ENCODE results near the gene MIB2.
"Not testable (repeated sequence)": the region's sequence is repeated elsewhere in the genome, so short reads cannot be mapped to it uniquely, and the experiment has no call there.

MIB2 gene

DNA sequence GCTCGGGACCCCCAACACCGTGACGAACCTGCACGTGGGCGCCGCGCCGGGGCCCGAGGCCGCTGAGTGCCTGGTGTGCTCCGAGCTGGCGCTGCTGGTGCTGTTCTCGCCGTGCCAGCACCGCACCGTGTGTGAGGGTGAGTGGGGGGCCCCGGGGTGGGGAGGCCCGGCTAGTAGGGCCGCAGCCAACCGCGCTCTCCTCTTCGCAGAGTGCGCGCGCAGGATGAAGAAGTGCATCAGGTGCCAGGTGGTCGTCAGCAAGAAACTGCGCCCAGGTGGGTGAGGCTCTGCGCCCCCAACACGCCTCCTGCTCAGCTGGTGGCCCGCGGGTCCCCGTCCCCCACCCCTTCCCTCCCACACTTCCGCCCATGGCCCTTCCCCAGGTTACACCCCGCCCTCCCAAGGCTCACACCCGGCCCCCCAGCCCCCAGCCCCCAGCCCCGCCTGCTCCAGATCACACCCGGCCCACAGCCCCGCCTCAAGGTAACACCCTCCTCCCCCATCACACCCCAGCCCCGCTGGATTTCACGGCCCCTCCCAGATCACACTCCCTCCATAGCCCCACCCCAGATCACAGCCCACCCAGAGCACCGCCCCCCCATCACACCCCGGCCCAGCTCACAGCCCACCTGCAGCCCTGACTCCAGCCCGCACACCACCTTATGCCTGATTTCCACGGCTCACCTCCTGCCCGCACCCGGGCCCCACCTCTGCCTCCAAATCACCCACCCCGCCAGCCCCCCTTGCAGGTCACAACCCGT is 14.3 kb downstream of the MIB2 start:
- TF ChIP-seq, protein P1, sequence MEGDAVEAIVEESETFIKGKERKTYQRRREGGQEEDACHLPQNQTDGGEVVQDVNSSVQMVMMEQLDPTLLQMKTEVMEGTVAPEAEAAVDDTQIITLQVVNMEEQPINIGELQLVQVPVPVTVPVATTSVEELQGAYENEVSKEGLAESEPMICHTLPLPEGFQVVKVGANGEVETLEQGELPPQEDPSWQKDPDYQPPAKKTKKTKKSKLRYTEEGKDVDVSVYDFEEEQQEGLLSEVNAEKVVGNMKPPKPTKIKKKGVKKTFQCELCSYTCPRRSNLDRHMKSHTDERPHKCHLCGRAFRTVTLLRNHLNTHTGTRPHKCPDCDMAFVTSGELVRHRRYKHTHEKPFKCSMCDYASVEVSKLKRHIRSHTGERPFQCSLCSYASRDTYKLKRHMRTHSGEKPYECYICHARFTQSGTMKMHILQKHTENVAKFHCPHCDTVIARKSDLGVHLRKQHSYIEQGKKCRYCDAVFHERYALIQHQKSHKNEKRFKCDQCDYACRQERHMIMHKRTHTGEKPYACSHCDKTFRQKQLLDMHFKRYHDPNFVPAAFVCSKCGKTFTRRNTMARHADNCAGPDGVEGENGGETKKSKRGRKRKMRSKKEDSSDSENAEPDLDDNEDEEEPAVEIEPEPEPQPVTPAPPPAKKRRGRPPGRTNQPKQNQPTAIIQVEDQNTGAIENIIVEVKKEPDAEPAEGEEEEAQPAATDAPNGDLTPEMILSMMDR (IDR thresholded peaks at IDR 0.05; ENCODE audit: low read depth, low read length) = no peak
- H3K9me3 ChIP-seq (ENCODE audit: severe bottlenecking) = no peaks in the 10 kb centered on the region
- DNase-seq = no peak
- no peak overlapping the region for H3K4me3 ChIP-seq (ENCODE audit: low read depth, low read length)
- H3K27me3 ChIP-seq (ENCODE audit: insufficient read depth, low read depth, severe bottlenecking) = no peaks in the 10 kb centered on the region
- H3K27ac ChIP-seq = no peak overlapping the region
- no peaks in the 10 kb centered on the region for H3K36me3 ChIP-seq

- no peaks in the 10 kb centered on the region for H3K9me3 ChIP-seq (ENCODE audit: severe bottlenecking)
- TF ChIP-seq, protein P1 (IDR thresholded peaks at IDR 0.05; ENCODE audit: low read depth, low read length) = no peak
- DNase-seq = no peak
- no peak overlapping the region for H3K27ac ChIP-seq
- no peaks in the 10 kb centered on the region for H3K27me3 ChIP-seq (ENCODE audit: insufficient read depth, low read depth, severe bottlenecking)
- H3K4me3 ChIP-seq (ENCODE audit: low read depth, low read length) = no peak overlapping the region
- no peaks in the 10 kb centered on the region for H3K36me3 ChIP-seq
Observed at GRCh38 chr1:1630191-1630964, 15.1 kb downstream of the MIB2 start.

DNA sequence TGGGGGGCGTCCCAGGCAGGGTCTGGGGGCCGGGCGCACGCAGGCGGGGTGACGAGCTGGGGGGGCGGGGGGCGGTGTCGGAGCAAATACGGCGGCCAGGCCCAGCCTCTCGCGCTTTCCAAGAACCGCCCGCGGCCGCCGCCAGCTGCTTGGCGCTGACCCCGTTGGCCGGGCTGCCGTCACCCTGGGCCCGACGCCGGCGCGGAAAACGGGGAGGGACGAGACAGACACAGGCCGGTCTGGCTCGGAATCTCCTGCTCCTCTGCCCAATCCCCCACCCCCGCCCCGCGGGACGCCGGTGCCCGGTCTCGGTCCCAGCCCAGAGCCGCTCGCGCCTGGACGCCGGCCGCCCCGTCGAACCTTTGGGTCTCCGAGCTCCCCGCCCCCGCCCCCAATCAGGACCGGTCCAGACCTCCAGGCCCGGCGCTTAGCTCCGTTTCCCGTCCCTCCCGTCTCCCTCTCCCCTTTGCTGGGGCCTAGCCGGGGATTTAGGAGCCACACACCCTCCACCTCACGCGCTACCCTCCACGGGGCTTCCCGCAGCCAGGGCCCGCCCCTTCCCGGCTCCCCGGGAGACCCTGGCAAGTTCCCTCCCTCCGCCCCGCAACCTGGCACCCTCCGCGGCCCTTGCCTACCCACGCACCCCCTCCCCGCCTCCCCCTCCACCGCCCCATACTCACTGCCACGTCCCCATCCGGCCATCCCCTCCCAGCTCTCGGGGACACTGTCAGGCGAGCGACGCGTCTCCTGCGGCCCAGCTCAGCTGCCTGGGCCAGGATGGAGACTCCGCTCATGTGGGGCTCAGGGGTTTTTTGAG is 15.9 kb downstream of the MIB2 start:
- H3K27ac ChIP-seq = no peak overlapping the region
- no peak overlapping the region for H3K4me3 ChIP-seq (ENCODE audit: low read depth, low read length)
- TF ChIP-seq, protein P1 (IDR thresholded peaks at IDR 0.05; ENCODE audit: low read depth, low read length) = no peak
- no peak for DNase-seq
- no peaks in the 10 kb centered on the region for H3K36me3 ChIP-seq
- no peaks in the 10 kb centered on the region for H3K9me3 ChIP-seq (ENCODE audit: severe bottlenecking)
- H3K27me3 ChIP-seq (ENCODE audit: insufficient read depth, low read depth, severe bottlenecking) = no peaks in the 10 kb centered on the region

DNA sequence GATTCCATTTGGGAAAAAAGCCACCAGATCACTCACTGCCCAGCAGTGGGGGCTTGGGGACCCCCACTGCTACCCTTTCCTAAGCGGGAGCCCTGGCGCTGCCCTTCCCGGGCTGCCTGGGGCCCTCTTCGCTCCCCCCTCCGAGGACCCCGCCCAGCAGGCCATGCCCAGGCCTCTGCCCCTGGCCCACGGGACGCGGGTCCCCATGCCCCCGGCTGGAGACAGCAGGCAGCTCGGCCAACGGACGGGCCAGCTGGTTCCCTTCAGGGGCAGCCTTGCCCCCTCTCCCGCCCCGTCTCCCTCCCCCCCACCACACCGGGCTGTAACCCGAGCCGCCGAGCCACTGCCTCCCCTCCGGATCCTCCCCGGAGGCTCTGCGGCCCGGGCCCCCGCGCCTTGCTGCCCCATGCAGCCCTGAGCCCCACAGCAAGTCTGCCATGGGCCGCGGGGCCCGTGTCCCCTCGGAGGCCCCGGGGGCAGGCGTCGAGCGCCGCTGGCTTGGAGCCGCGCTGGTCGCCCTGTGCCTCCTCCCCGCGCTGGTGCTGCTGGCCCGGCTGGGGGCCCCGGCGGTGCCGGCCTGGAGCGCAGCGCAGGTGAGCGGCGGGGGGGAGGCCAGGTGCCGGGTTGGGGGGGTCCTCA is 16.6 kb downstream of the MIB2 start, which contains the start of gene MMP23B:
Gene MMP23B (plus strand): TSS at position 392 of the 639 bp plus-strand sequence. CDS start 46 bp downstream, at position 438.
- Histone ChIP-seq H3K9me3 (ENCODE audit: severe bottlenecking) (no peaks in the 10 kb centered on the region), H3K27ac (no peak within 1 kb of the TSS), H3K4me3 (ENCODE audit: low read depth, low read length) (no peak within 1 kb of the TSS), H3K36me3 (peaks cover 3% of the 10 kb centered on the region; the same call in 1 of the 2 replicates), H3K27me3 (ENCODE audit: insufficient read depth, low read depth, severe bottlenecking) (no peaks in the 10 kb centered on the region)
- no peak for DNase-seq
- TF ChIP-seq, protein P1 (IDR thresholded peaks at IDR 0.05; ENCODE audit: low read depth, low read length) = no peak

GRCh38 chr1:1633409-1633808 is 18.1 kb downstream of the MIB2 start:
- H3K4me3 ChIP-seq (ENCODE audit: low read depth, low read length); DNase-seq; H3K9me3 ChIP-seq (ENCODE audit: severe bottlenecking); H3K27ac ChIP-seq; H3K36me3 ChIP-seq; H3K27me3 ChIP-seq (ENCODE audit: insufficient read depth, low read depth, severe bottlenecking): not testable (repeated sequence)

DNA sequence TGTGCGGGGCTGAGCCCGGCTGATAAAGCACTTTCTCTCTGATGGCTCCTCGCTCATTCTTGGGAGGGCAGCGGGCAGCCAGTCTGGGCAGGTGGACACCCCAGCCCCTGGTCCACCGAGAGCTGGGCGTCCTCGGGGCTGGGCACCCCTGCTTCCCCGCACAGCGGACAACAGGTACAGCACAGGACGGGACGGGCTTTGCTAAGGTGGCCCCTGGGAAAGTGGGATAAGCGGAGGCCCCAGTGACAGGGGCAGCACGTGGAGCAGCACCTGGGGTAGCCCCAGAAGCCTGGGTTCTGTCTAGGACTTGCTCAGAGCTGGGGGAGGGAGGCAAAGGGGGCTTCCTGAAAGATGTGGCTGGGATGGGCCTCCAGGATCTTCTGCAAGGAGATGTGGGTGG is 19.3 kb downstream of the MIB2 start:
- not testable (repeated sequence) for H3K27ac ChIP-seq; H3K9me3 ChIP-seq (ENCODE audit: severe bottlenecking); H3K4me3 ChIP-seq (ENCODE audit: low read depth, low read length); H3K27me3 ChIP-seq (ENCODE audit: insufficient read depth, low read depth, severe bottlenecking); DNase-seq; H3K36me3 ChIP-seq

GRCh38 chr1:1636621-1637478 is 21.6 kb downstream of the MIB2 start:
- not testable (repeated sequence) for H3K27me3 ChIP-seq (ENCODE audit: insufficient read depth, low read depth, severe bottlenecking); H3K4me3 ChIP-seq (ENCODE audit: low read depth, low read length); H3K36me3 ChIP-seq; H3K27ac ChIP-seq; DNase-seq; H3K9me3 ChIP-seq (ENCODE audit: severe bottlenecking)

DNA sequence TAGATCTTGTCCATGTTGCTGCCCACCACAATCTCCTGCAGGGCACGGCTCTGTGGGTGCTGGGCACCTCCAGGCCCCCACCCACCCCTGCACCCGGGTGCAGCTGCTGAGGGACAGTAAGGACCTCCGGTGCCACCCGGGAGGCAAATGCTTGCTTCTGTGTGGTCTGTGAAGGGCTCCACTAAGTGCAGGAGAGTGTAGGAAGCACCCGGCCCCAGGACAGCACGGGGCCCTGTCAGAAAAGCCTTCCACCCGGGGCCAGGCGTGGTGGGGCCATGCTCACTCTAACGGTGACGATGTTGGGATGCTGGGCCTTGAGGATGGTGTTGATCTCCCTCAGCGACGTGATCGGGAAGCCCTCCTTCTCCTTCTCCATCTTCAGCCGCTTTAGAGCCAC is 22.2 kb downstream of the MIB2 start:
- H3K27ac ChIP-seq; H3K4me3 ChIP-seq (ENCODE audit: low read depth, low read length); H3K9me3 ChIP-seq (ENCODE audit: severe bottlenecking); H3K27me3 ChIP-seq (ENCODE audit: insufficient read depth, low read depth, severe bottlenecking); DNase-seq; H3K36me3 ChIP-seq: not testable (repeated sequence)
